Chondrocyte (in vitro differentiated cells): ENCODE measurements around the gene CNTNAP5. TPM values are rescaled to one million over a fixed set of nuclear protein-coding genes. Genes with fewer than 3 reads are reported as not detected.

Experiments used
- DNase-seq: peaks from one replicate; pipeline ENCODE4 v3.0.0; 2021; ENCODE audit warnings: mixed read lengths, low spot score
- H3K27ac Mint-ChIP-seq: one replicate; pipeline ENCODE4 v1.8.0; 2021; ENCODE audit warnings: mild to moderate bottlenecking, moderate library complexity, mixed read lengths; ENCODE audit not compliant: unreplicated experiment
- H3K27me3 Mint-ChIP-seq: 2 replicates; pipeline ENCODE4 v1.8.0; 2021; ENCODE audit warnings: low read depth, mixed read lengths
- H3K36me3 Mint-ChIP-seq: 2 replicates; pipeline ENCODE4 v1.8.0; 2021; ENCODE audit warnings: low read depth, mixed read lengths
- H3K4me1 Mint-ChIP-seq: 2 replicates; pipeline ENCODE4 v1.8.0; 2021; ENCODE audit warnings: low read depth, mild to moderate bottlenecking, mixed read lengths
- H3K4me3 Mint-ChIP-seq: one replicate; pipeline ENCODE4 v1.8.0; 2021; ENCODE audit warnings: mild to moderate bottlenecking, moderate library complexity, mixed read lengths; ENCODE audit not compliant: unreplicated experiment
- H3K9me3 Mint-ChIP-seq: 2 replicates; pipeline ENCODE4 v1.8.0; 2021; ENCODE audit warnings: low read depth, mixed read lengths
- CTCF ChIP-seq: fragments of 200-600 bp; sonication (generic); IDR thresholded peaks from 2 replicates; pipeline ENCODE4 v1.5.0; 2021; ENCODE audit warnings: antibody characterized with exemption, mild to moderate bottlenecking, moderate library complexity
- total RNA-seq: library from RNA; stranded (reverse); gene quantifications from 3 replicates; pipeline ENCODE4 v1.2.1, GENCODE V29; 2021

Gene CNTNAP5
- total RNA-seq, 1 donor from 2014 or later = not detected

DNA sequence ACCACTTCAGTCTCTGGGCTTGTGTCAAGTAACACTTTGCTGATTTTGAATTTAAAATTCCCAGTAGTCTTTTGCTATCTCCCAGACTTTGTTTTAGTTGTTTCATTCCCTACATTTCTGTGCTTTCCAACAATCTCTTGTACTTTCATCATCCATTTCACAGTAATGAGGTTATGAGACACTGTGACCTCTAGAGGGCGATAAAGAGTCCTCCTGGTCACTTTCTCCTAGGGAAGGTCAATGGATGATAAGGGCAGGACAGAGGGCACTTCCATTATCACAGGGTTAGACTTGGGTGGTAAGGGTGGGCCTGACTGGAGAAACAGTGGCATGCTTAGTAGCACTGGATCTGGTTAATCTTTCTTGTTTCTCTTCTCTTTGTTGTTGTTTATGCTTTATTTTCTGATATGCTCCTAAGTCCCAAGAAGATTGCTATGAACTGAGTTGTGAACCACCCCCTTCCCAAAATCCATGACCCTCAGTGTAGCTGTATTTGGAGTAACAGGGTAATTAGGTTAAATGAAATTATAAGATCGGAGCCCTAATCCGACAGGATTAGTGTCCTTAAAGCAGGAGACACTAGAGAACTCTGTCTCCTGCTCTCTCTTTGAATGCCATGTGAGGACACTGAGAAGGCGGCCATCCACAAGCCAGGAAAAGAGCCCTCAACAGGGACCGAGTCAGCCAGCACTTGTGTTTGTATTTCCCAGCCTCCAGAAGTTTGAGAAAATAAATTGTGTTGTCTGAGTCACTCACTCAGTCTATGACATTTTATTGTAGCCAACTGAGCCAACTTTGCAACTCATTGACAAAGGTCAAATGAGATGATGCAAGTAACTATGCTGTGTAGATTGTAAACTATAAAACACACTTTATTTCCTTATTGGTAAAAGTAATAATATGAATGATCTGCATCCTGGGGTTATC is 779.2 kb downstream of the CNTNAP5 start:
- Mint-ChIP-seq H3K4me3 (no peak overlapping the region), H3K27ac (peak overlapping the region; percentile 33), H3K27me3 (no peaks in the 10 kb centered on the region), H3K4me1 (peaks cover 4% of the 10 kb centered on the region), H3K36me3 (no peaks in the 10 kb centered on the region), H3K9me3 (no peaks in the 10 kb centered on the region)
- no peak for DNase-seq
- peak; percentile 74 for TF ChIP-seq CTCF

DNA sequence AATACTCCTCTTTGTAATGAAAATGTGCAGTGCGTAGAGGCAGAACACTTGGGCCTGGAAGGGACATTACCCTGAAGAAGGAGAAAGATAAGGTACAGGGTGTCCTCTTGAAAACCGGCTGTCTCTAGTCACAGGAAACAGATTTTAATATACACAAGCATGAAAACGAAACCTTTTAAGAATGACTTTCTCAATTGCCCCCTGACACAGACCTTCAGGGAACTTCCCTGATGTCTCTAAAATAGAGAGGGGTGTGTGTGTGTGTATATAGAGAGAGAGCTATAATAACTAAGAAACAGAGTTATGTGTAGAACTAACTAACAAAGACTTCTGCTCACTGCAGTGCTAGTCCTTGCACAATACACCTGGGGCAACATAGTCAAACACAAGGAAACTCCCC is 780.0 kb downstream of the CNTNAP5 start:
- peaks cover 4% of the 10 kb centered on the region for H3K4me1 Mint-ChIP-seq
- H3K27me3 Mint-ChIP-seq = no peaks in the 10 kb centered on the region
- no peak for DNase-seq
- H3K9me3 Mint-ChIP-seq = no peaks in the 10 kb centered on the region
- no peaks in the 10 kb centered on the region for H3K36me3 Mint-ChIP-seq
- H3K4me3 Mint-ChIP-seq = no peak overlapping the region
- no peak for TF ChIP-seq CTCF
- no peak overlapping the region for H3K27ac Mint-ChIP-seq

DNA sequence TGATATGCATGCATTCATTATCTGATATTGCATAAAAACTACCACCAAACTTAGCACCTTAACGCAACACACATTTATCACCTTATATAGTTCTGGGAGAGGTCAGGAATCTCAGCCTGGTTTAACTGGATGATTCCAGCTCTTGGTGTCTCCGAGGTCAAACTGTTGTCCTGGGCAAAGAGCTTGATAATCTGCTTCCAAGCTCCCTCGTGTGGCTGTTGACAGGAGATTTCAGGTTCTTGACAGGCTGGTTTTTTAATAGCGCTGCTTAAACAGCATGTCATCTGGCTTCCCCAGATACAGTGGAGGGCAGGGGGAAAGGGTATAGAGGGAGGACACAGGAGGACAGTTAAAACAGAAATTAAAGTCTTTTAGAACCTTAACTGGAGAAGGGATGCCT is 785.0 kb downstream of the CNTNAP5 start:
- no peak overlapping the region for H3K4me3 Mint-ChIP-seq
- DNase-seq = no peak
- H3K4me1 Mint-ChIP-seq = no peaks in the 10 kb centered on the region
- H3K9me3 Mint-ChIP-seq = peaks cover 4% of the 10 kb centered on the region
- H3K27ac Mint-ChIP-seq = no peak overlapping the region
- TF ChIP-seq CTCF = peak; percentile 35
- H3K36me3 Mint-ChIP-seq = no peaks in the 10 kb centered on the region
- H3K27me3 Mint-ChIP-seq = no peaks in the 10 kb centered on the region

GRCh38 chr2:124814968-124815745 is 790.1 kb downstream of the CNTNAP5 start:
- no peaks in the 10 kb centered on the region for H3K4me1 Mint-ChIP-seq
- H3K4me3 Mint-ChIP-seq = no peak overlapping the region
- peaks cover 7% of the 10 kb centered on the region for H3K9me3 Mint-ChIP-seq
- no peak overlapping the region for H3K27ac Mint-ChIP-seq
- no peak for DNase-seq
- no peaks in the 10 kb centered on the region for H3K27me3 Mint-ChIP-seq
- no peaks in the 10 kb centered on the region for H3K36me3 Mint-ChIP-seq
- TF ChIP-seq CTCF = no peak

- Mint-ChIP-seq H3K27ac (no peak overlapping the region), H3K4me1 (no peaks in the 10 kb centered on the region), H3K36me3 (no peaks in the 10 kb centered on the region), H3K4me3 (no peak overlapping the region), H3K9me3 (peaks cover 7% of the 10 kb centered on the region), H3K27me3 (no peaks in the 10 kb centered on the region)
- TF ChIP-seq CTCF = no peak
- no peak for DNase-seq
These were observed 790.9 kb downstream of the CNTNAP5 start for GRCh38 chr2:124816007-124816406.
